Measurements from ENCODE around the gene ZKSCAN8. TPM values are rescaled to one million over a fixed set of nuclear protein-coding genes. Genes with fewer than 3 reads are reported as not detected.
"Not testable (repeated sequence)": the region's sequence is repeated elsewhere in the genome, so short reads cannot be mapped to it uniquely, and the experiment has no call there.

Gene ZKSCAN8
- total RNA-seq, 4 donors from 2014 or later: 7.6 to 23.0 (median 14.2) TPM

- no peak overlapping the region for H3K27ac ChIP-seq
- no peaks in the 10 kb centered on the region for H3K4me1 ChIP-seq
- WGBS: 83% methylated on average over 3 of the region's 3 CpGs
- H3K9me3 ChIP-seq: no peaks in the 10 kb centered on the region
- H3K4me3 ChIP-seq: no peak overlapping the region
- H3K27me3 ChIP-seq: peaks cover 6% of the 10 kb centered on the region
- TF ChIP-seq POLR2A (IDR thresholded peaks at IDR 0.05) (no peak), POLR2AphosphoS5 (IDR thresholded peaks at IDR 0.05) (no peak), EP300 (IDR thresholded peaks at IDR 0.05) (no peak), CTCF (IDR thresholded peaks at IDR 0.05) (no peak)
- peaks cover 20% of the 10 kb centered on the region for H3K36me3 ChIP-seq
- no peak for DNase-seq (ENCODE audit: low spot score in 2 of 2)
Measured at GRCh38 chr6:28111964-28112363, 29.7 kb upstream of the ZKSCAN8 start.

- 78% methylated on average over 2 of the region's 2 CpGs for WGBS
- no peak for DNase-seq (ENCODE audit: low spot score in 2 of 2)
- Histone ChIP-seq H3K36me3 (peaks cover 41% of the 10 kb centered on the region), H3K9me3 (no peaks in the 10 kb centered on the region), H3K4me1 (no peaks in the 10 kb centered on the region), H3K27me3 (no peaks in the 10 kb centered on the region), H3K4me3 (no peak overlapping the region), H3K27ac (no peak overlapping the region)
- no peak for TF ChIP-seq CTCF (IDR thresholded peaks at IDR 0.05)
- TF ChIP-seq EP300 (IDR thresholded peaks at IDR 0.05): no peak
- TF ChIP-seq POLR2A (IDR thresholded peaks at IDR 0.05): no peak
- no peak for TF ChIP-seq POLR2AphosphoS5 (IDR thresholded peaks at IDR 0.05)
Measured at GRCh38 chr6:28115799-28116198, 25.9 kb upstream of the ZKSCAN8 start.

GRCh38 chr6:28117386-28118050, 24.2 kb upstream of the ZKSCAN8 start:
- Histone ChIP-seq H3K27ac (no peak overlapping the region), H3K36me3 (peaks cover 41% of the 10 kb centered on the region), H3K27me3 (no peaks in the 10 kb centered on the region), H3K4me1 (no peaks in the 10 kb centered on the region), H3K4me3 (no peak overlapping the region), H3K9me3 (no peaks in the 10 kb centered on the region)
- 88% methylated on average over 2 of the region's 2 CpGs for WGBS
- no peak for TF ChIP-seq POLR2AphosphoS5 (IDR thresholded peaks at IDR 0.05)
- TF ChIP-seq CTCF (IDR thresholded peaks at IDR 0.05): no peak
- no peak for TF ChIP-seq EP300 (IDR thresholded peaks at IDR 0.05)
- DNase-seq (ENCODE audit: low spot score in 2 of 2): no peak

- Histone ChIP-seq H3K27me3 (no peaks in the 10 kb centered on the region), H3K9me3 (no peaks in the 10 kb centered on the region), H3K4me3 (no peak overlapping the region), H3K27ac (no peak overlapping the region), H3K4me1 (no peaks in the 10 kb centered on the region), H3K36me3 (peaks cover 41% of the 10 kb centered on the region)
- WGBS: 82% methylated on average over 1 of the region's 1 CpG
- no peak for DNase-seq (ENCODE audit: low spot score in 2 of 2)
- TF ChIP-seq CTCF (IDR thresholded peaks at IDR 0.05) (no peak), POLR2AphosphoS5 (IDR thresholded peaks at IDR 0.05) (no peak), EP300 (IDR thresholded peaks at IDR 0.05) (no peak), POLR2A (IDR thresholded peaks at IDR 0.05) (no peak)
Measured at GRCh38 chr6:28118217-28118616, 23.5 kb upstream of the ZKSCAN8 start.

GRCh38 chr6:28121876-28122275, 19.8 kb upstream of the ZKSCAN8 start:
- Histone ChIP-seq H3K4me3 (no peak overlapping the region), H3K9me3 (no peaks in the 10 kb centered on the region), H3K36me3 (peaks cover 25% of the 10 kb centered on the region), H3K27ac (no peak overlapping the region), H3K27me3 (no peaks in the 10 kb centered on the region), H3K4me1 (peaks cover 16% of the 10 kb centered on the region)
- TF ChIP-seq POLR2A (IDR thresholded peaks at IDR 0.05) (no peak), POLR2AphosphoS5 (IDR thresholded peaks at IDR 0.05) (no peak), CTCF (IDR thresholded peaks at IDR 0.05) (no peak), EP300 (IDR thresholded peaks at IDR 0.05) (no peak)
- WGBS: 93% methylated on average over 2 of the region's 2 CpGs
- DNase-seq (ENCODE audit: low spot score in 2 of 2): no peak

GRCh38 chr6:28122283-28122682, 19.4 kb upstream of the ZKSCAN8 start:
- 95% methylated on average over 5 of the region's 5 CpGs for WGBS
- H3K27me3 ChIP-seq; H3K9me3 ChIP-seq; H3K27ac ChIP-seq; DNase-seq (ENCODE audit: low spot score in 2 of 2); H3K4me3 ChIP-seq: not testable (repeated sequence)
- H3K4me1 ChIP-seq: peaks cover 16% of the 10 kb centered on the region
- peaks cover 29% of the 10 kb centered on the region for H3K36me3 ChIP-seq

Measured in suprapubic skin (tissue), 4 donors.